Measurements from ENCODE around the gene NCOR1. TPM values are rescaled to one million over a fixed set of nuclear protein-coding genes. Genes with fewer than 3 reads are reported as not detected.

The NCOR1 gene
- polyA plus RNA-seq, 4 donors, result 94.2 to 111 (median 108) TPM

DNA sequence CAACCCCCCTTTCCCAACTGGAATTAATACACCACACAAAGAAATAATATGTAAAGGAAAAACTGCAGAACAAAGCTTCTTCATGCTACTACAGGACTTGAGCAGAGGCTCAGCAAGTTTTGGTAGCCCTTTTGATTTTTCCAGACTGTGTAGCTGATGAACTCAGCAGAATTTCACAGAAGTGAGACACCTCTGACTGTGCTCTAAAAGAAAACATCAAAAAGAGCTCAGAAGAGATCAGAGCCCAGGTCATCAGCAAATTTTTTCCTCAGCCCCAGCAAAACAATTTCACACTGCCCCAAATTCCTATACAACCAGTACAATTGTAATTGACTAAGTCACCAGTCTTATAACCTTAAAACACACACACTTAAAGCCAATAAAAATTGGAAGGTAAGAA is 177.7 kb downstream of the NCOR1 start:
- DNase-seq (ENCODE audit: low read depth in 4 of 4, low spot score in 3 of 4), result no peak

DNA sequence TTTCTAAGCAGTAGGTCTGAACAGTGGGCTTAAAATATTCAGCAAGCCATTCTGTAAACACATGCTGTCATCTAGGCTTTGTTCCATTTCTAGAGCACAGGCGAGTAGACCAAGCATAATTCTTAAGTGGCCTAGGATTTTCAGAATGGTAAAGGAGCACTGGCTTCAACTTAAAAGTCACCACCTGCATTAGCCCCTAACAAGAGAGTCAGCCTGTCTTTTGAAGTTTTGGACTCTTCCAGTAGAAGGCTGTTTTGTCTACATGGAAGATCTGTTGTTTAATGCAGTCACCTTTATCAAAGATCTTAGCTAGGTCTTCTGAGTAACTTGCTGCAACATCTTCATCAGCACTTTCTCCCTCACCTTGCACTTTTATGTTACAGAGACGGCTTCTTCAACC is 179.1 kb downstream of the NCOR1 start:
- DNase-seq (ENCODE audit: low read depth in 4 of 4, low spot score in 3 of 4), result no peak

DNA sequence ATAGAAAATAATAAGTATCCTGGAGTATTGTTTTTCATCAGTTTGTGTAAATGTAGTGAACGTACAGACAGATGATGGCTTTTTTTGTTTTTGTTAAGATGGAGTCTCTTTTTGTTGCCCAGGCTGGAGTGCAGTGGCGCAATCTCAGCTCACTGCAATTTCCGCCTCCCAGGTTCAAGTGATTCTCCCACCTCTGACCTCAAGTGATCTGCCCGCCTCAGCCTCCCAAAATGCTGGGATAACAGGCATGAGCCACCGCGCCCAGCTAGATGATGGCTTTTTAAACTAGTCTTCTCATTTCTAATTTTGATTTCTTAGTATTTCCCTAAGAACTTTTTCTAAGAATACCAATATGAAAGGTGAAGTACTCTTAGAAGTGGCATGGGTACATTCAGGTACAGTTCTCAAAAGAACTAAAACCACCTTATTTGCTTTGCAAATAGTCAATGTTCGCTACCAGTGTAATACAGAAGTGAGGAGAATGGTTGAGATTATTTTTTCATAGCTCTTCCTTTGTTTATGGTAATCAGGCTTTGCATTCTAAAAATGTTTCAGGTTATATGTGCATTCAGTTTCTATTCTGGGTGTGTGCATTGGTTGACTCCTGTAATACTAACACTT is 181.5 kb downstream of the NCOR1 start:
- DNase-seq (ENCODE audit: low read depth in 4 of 4, low spot score in 3 of 4), result no peak

DNA sequence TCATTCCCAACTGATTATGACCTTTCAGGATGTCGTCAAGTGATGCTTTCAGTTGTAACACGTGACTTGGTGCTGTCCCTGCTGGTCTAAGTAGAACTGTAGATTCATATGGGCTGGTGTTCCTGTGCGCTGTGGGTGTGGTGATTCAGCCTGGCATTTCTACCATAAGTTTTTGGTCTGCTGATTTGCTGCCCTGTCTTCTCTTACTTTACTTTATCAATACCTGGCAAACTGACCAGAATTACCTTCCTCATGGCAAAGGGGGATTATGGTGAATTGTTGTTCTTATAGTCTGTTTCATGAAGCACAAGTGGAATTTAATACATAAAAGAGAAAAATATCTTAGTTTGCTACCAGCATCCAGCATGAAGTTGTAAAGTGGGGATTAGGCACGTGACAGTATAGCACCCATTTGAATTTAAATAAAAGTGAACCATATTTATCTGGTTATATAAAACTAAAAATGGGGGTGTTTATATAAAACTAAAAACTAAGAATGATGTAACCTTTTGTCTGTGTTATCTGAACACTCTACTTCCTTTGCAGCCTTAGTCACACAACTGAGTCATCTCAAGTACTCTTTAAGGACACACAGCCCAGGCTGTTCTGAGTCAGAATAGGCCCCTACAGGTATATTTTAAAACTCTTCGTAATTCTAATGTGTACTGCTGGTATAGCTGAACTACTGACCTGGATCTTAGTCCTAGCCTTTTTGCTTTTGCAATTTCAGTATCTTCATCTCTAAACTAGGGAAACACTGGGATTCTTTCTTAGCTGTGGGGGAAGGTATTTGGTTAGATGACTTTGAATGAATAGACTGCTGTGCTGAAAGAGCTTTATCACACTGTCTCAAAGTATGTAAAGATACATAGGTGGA is 187.4 kb downstream of the NCOR1 start:
- DNase-seq (ENCODE audit: low read depth in 4 of 4, low spot score in 3 of 4), result no peak

DNA sequence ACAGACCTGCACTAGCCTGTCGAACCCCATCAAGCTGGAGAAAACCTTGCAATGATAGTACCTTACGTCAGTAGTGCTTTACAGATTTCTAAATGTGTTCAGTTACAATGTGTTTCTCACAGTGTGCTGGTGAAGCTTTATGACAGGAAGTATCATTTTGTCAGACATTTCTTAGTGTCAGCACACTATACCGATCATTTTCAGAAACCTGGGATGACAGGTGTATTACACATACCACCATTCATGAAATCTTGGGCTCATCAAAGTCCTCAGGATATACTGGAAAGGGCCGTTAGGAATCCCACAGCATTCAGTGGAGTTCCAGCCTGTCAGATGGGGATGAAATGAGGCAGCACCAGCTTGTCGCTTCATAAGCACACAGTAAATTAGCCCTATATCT is 188.4 kb downstream of the NCOR1 start:
- DNase-seq (ENCODE audit: low read depth in 4 of 4, low spot score in 3 of 4), result no peak

DNA sequence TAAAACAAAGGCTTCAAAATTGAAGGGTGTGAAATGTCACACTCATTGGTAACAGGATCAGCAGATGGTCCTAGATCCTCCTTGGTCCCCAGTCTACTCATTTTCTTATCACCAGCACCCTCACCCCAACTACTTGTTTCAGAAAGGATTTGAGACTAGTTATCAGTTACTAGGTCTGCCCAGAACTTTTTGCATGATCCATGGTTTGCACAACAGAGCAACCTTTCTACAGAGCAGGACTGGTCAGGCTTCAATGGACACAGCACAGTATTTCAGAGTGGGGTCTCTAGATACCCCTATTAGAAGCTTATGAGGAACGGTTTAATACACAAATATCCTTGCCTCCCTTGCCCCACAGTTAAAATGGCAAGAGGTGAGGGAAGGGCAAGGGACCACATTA is 190.1 kb downstream of the NCOR1 start:
- no peak for DNase-seq (ENCODE audit: low read depth in 4 of 4, low spot score in 3 of 4)

DNA sequence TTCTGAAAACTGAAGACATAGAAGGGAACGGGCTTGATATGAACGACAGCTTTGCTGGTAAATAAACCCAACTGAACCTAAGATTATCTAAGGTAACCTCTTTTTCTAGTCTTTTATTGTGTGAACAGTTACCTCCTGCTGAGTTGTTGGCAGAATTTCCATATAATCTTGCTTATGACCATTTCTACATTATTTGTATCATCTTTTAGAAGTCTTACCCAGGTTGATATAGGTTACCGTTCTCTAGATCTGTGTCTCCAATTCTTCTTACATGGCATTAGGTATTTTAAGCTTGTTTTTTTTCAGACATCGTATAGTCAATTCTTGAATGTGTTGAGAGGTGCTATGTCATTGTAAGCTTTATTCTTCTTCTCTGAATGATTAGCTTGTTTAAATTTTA is 191.5 kb downstream of the NCOR1 start:
- DNase-seq (ENCODE audit: low read depth in 4 of 4, low spot score in 3 of 4), result no peak

DNA sequence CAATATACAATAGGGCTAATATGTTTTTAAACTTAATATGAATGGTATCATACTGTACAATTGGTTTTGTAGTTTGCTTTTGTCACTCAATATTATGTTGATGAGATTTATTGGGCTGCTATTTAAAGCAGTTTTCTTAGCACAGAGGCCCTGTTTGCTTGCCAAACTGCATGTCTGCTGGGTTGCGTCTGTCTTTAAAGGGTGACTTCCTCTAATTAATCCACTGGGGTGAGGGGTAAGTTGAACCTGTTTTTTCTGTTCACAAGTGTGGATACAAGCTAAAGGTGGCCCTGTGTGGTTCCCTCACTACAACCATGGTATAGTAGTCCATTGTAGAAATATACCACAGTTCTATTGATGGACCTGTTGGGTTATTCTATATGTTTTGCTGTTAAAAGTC is 196.0 kb downstream of the NCOR1 start:
- no peak for DNase-seq (ENCODE audit: low read depth in 4 of 4, low spot score in 3 of 4)

DNA sequence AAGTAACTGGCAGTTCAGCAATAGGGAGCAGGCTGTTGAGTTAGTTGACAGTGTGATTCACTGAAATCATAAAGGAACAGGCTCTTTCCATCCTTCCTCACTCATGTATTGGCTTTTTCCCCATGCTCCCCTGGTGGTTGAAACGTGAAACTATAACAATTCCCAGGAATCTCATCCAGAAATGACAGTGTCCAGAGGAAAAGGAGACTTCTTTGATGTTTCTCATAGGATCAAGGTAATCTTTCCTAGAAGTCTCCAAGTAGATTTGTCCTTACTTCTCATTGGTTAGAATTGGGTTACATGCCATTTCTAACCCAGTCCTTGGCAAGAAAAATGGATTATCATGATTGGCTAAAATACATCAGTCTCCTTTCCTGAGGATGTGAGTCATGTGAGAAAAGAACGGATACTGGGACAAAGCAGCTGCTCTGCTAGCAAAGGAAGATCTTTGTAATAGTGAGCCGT is 201.4 kb downstream of the NCOR1 start:
- DNase-seq (ENCODE audit: low read depth in 4 of 4, low spot score in 3 of 4), result no peak

DNA sequence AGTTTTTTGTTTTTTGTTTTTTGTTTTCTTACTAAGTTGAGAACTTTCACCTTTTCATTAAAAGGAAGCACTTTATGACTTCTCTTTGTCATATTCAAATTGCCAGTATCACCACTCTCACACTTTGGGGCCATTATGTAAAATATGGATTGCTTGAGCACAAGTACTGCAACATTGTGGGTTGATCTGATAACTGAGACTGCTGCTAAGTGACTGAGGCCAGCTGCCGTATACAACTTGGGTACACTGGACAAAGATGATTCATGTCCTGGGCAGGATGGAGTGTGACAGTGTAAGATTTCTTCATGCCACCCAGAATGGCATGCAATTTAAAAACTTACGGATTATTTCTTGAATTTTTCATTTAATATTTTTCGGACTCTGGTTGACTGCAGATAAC is 207.9 kb downstream of the NCOR1 start:
- DNase-seq (ENCODE audit: low read depth in 4 of 4, low spot score in 3 of 4), result no peak

DNA sequence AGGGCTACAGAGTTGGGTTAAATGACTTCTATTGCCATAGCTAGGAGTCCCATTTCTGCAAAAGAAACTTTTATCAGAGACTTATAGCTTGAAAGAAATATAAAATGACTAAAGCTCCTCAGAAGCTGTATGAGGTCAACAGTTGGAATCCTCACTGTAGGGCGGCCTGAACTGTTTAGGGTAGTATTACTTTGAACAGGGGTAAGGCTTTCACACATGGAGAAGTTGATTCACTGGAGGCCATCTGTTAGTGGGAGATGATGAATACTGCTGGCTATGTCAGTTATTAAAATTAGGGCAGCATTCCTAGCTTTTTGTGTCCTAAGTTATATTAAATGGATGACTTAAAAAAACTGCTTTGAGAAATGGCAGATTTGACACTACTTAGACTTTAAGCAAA is 209.7 kb downstream of the NCOR1 start:
- DNase-seq (ENCODE audit: low read depth in 4 of 4, low spot score in 3 of 4), result no peak

DNA sequence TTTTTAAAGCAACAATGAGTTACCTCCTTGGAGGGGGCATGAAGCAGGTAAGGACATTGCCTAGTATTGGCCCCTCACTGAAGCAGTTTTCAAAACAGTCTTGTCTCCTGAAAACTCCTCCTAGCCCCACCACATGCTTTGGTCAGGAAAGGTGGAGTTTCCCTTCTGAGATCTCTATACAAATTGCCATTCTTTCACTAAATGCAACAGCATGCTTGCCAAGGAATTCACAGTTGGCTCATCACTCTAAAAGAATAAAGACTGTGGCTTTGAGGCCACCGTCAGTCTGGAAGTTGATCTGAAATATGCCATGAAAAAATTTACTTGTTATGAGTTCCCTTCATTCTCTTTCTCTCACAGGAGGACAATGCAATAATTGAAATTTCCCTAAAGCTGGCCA is 211.5 kb downstream of the NCOR1 start:
- DNase-seq (ENCODE audit: low read depth in 4 of 4, low spot score in 3 of 4), result no peak

DNA sequence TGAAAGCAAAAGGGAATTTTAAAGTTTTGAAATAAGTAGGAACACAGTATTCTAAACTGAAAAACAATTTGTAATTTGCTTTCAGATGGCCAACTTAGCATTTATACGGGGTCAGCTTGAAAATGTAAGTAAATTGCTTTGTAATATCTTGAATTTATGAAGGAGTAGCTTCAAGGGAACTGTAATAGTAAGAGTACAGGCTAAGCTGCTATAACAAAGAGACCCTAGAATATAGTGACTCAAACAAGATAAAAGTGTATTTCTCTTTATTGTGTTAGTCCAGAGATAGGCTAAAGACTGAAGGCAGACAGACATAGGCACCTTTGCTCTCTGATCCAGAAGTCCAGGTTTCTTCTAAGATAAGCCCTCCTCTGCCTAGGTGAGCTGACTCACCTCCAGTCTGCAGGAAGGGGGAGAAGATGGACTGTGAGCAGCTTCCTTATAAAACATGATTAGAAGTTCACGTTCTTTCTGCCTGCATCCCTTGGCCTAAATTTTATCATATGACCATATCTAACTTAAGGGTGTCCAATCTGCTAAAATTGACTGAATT is 212.6 kb downstream of the NCOR1 start:
- DNase-seq (ENCODE audit: low read depth in 4 of 4, low spot score in 3 of 4), result no peak

DNA sequence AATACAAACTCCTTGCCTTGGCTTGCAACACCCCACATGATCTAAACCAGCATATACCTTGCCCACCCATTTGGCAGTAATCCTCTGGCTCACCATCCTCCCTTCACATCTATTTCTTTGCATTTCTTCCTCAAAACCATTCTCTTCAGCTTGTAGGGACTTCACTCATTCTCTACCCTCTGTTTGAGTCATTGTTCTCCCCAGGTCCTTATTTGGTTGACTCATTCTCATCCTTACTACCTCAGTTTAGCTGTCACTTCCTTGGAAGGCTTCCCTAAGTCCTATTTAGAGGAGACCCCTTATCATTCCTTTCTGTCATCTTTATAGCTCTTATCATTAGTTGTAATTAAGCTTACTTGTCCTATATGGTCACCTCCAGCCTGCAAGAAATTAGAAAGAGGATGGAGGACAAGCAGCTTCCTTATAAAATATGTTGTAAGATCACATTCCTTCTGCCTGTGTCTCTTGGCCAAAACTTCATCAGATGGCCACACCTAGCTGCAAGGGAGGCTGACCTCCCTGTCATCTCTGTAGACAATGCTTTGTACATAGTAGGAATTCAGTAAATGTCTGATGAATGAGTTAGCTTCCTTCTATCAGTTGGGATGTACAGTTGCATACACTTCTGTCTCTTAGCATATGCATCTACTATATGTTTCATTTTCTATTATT is 214.0 kb downstream of the NCOR1 start:
- no peak for DNase-seq (ENCODE audit: low read depth in 4 of 4, low spot score in 3 of 4)

DNA sequence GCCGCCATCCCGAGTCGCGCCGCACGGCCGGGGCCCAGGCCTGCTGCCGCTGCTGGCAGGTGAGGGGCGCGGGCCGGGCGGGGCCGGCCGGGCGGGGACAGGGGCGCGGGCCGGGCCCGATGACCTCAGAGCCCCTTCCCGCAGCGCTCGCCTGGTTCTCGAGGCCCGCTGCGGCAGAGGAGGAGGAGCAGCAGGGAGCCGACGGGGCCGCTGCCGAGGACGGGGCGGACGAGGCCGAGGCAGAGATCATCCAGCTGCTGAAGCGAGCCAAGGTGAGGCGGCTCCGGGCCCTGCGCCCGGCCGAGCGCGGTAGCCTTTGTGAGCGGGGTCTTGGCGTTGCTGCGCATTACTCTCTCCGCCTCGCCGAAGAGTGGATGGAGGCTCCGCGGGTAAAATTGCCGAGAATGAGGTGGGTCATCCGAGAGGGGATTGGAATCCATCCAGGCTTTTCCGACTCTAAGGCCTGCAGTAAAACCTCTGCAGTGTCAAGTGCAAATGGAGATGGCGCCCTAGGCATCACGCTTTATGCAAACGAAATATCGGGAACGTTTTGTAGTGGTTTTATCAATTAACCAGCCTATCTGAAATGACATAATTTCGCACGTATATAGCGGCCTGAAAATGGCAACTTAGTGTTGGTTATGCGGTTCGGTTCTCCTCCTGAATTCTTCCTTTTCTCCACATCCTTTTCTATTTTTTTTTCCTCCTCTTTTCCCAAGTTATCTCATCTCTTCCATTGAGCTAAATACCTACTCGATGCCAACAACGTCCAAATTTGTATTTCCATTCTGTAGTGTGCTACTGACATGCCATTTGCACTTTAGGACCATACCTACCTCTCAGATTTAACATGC is 215.1 kb downstream of the NCOR1 start:
- DNase-seq (ENCODE audit: low read depth in 4 of 4, low spot score in 3 of 4), result peak; percentile 16 to 52 (median 20)

DNA sequence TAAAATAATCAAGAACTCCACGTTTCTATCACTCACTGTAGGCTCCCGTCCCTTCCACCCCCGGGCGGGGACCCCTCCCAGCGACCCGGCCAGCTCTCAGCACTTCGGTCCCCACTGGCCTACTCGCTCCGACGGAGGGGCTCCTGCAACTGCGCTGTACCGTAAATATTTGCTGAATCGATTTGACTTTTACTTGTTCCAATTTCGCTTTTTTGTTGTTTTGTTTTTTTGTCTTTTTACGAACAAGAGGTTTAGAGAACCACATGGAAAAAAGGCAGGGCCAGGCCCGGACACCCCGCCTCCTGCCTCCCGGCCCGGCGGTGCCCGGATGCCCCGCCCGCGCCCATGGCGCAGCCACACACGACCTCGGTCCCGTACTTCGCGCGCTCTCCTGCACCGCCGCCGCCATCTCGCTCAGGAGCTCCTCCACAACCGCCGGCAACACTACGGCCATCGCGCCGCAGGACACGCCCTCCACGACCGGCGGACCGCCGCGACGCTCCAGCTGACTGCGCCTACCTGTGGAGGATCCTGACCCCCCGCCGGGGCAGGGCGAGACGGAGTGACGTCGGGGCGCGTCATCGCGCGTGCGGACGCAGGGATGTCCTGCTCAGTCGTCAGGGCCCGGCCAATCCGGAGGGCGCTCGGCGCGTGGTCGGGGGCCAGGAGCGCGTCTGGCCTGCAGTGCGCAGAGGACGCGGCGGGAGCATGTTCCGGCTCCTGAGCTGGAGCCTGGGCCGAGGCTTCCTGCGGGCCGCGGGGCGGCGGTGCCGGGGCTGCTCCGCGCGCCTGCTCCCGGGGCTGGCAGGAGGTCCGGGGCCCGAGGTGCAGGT is 216.0 kb downstream of the NCOR1 start, which contains the start of the genes TTC19 and ZSWIM7:
TTC19 (plus strand) TSS at position 684 of the 833 bp plus-strand sequence; CDS start at position 709, 25 bp downstream.
ZSWIM7 (minus strand) TSS at position 564 of the 833 bp plus-strand sequence; CDS start at position 454, 110 bp downstream.
- peak; percentile 89 to 98 (median 90) for DNase-seq (ENCODE audit: low read depth in 4 of 4, low spot score in 3 of 4)

DNA sequence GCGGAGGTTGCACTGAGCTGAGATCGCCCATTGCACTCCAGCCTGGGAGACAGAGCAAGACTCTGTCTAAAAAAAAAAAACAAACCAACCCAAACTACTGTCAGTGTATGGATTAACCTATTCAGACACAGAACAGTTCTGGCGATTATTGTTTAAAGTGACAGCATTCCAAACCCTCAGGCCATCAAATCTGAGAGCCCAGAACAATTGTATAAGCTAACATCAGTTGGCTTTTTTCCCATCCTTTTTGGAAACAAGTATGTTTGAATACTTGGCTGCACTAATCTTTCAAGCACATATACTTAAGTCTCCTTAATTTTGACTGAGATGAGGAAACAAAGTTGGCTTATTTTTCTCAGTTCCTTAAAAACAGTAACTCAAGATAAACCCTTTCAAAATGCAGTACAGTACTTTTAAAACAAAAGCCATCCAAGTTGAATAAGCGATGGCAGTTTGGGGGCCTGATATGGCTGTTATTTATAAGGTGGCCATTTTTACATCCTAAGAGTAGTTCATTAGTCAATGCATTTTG is 217.2 kb downstream of the NCOR1 start:
- no peak for DNase-seq (ENCODE audit: low read depth in 4 of 4, low spot score in 3 of 4)

DNA sequence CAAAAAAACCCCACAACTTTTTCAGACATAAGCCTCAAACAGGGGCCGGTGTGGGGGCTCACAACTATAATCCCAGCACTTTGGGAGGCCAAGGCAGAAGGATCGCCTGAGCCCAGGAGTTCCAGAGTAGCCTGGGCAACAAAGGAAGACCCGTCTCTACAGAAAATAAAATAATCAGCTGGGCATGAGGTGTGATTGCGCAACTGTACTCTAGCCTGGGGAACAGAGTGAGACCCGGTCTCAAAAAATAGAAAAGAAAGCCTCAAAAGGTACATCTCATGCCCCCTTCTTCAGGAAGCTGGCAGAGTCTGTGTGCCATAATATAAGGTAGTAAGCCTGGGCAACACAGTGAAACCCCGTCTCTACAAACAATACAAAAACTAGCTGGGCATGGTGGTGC is 219.0 kb downstream of the NCOR1 start:
- no peak for DNase-seq (ENCODE audit: low read depth in 4 of 4, low spot score in 3 of 4)
